Upper lobe of left lung (tissue), 4 donors: ENCODE measurements around the gene RSPO1.

Experiments used
- CTCF ChIP-seq, 6 experiments: fragments of 450-650 bp in 4 of 6; fragments of 200-600 bp in 2 of 6; sonication (generic) in 2 of 6; IDR thresholded peaks; one replicate each; pipeline ENCODE4 v1.5.1; 2016 to 2019; ENCODE audit warnings: antibody characterized with exemption in 6 of 6
- POLR2A ChIP-seq, 4 donors: fragments of 450-650 bp; IDR thresholded peaks; one replicate each; pipeline ENCODE4 v1.5.1; 2016 to 2017; ENCODE audit warnings: antibody characterized with exemption in 4 of 4, mild to moderate bottlenecking in 2 of 4
- POLR2AphosphoS5 ChIP-seq, 2 donors: sonication (generic); formaldehyde crosslinking; IDR thresholded peaks; one replicate each; pipeline ENCODE4 v1.5.1; 2017; ENCODE audit warnings: antibody characterized with exemption in 2 of 2

GRCh38 chr1:37662031-37662755, 27.5 kb upstream of the RSPO1 start:
- TF ChIP-seq CTCF (IDR thresholded peaks at IDR 0.05) (no peak), POLR2A (IDR thresholded peaks at IDR 0.05) (no peak), POLR2AphosphoS5 (IDR thresholded peaks at IDR 0.05) (no peak)
